HT1080 (cell line): ENCODE results near the gene COLEC12. TPM values are rescaled to one million over a fixed set of nuclear protein-coding genes. Genes with fewer than 3 reads are reported as not detected.

Experiments used
- DNase-seq: peaks from one replicate; pipeline ENCODE4 v3.0.0-alpha.2; 2015; ENCODE audit warnings: low read depth
- total RNA-seq: library from RNA; depleted of rRNA; stranded (reverse); fragments of >200 nt; shearing (Covaris generic); gene quantifications from 2 replicates; pipeline ENCODE4 v1.2.3, GENCODE V29; 2014

Gene COLEC12
- total RNA-seq, 1 experiment from 2014 or later: not detected

DNA sequence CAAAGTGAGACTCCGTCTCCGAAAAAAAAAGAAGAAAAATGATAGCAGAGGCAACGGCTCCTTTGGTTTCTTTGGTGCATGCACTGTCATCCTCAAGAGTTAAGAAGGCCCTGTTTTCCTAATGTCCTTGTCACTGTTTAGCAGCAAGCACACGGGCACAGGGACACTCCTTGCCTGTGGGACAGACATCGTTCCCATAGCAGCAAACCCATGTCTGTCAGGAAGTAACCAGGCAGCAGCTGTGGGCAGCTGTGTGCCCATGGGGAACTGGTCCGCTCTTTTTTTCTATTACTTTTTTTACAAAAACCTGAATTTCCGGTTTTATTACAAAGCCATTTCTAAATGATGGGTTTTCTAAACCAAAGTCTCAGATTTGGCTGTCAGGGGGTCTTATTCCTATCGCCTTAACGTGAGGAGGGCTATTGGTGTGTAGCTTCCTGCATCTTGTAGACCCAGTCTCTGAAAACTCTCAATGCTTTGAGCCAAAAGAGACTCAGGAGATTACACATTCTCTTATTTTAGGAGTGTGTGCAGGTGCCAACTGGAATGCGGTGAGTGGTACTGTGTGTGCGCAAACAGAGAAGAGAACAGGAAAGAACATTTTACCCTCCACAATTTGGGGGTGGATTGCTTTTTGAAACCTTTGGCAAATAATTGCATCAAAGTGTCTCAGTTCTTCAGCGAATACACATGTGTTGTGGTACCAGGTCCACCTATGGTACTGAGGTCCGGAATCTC is 109.6 kb downstream of the COLEC12 start:
- DNase-seq: no peak

DNA sequence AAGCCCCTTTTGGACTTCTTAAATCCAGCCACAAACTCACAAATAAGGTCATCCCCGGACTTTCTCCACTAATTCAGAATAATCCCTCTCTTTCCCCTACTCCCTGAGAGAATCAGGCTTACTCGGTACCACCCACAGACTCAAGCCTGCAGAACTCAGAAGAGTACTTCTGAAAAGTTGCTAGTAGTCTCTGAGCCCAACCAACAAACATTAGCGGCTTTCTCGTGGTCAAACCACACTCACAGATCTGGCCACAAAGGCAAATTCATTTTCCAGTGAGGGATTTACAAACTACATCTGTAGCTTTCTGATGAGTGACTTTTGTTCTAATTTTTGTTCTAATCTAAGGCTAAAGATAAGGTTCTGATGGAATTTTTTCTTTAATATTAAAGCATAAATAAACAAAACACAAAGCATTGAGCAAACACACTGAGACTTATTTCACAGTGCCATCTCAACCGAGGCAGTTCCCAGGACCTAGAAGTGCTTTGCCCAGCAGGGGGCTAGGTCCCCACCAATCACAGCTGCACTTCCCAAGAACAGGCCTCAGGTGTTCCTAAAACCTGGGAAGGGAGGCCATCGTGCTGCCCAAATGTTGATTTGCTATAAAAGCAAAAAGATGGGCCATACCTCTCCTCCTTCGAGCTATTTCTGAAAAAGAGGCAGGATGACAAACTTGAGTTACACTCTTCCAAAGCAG is 110.7 kb downstream of the COLEC12 start:
- no peak for DNase-seq

DNA sequence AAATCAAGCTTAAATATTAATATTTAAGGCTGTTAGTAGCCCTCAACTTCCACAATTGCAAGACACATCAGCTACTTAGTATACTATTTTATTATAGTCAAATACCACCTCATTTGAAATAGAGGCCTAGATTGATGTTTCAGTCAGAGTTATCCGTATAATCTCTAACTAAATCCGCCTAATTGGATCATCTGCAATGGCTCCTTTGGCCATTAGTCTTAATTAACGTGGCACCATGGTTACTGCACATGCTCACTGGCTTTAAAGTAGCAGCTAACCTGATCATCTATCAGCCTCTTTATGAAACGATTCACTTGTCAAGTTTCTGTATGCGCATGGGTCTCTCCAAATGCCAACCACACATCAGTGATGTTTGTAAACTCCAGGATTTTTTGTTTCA is 112.3 kb downstream of the COLEC12 start:
- no peak for DNase-seq

DNA sequence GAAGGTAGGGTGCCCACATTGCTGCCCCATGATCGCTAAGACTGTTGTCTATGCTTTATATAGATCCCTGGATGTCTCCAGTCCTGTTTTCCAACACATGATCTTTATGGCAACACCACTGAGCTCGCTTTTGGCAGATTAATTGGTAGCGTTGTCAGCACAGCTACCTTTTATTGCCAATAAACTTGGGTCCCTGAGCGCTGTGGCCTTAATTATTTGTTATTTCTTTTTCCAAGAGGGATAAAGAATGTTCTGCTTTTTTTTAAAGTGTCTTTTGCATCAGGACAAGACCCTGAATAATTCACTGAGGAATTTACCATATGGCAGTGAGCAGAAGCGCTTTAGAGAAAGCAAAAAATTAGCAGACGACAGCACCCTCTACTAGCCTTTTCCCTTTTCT is 113.5 kb downstream of the COLEC12 start:
- DNase-seq: no peak

DNA sequence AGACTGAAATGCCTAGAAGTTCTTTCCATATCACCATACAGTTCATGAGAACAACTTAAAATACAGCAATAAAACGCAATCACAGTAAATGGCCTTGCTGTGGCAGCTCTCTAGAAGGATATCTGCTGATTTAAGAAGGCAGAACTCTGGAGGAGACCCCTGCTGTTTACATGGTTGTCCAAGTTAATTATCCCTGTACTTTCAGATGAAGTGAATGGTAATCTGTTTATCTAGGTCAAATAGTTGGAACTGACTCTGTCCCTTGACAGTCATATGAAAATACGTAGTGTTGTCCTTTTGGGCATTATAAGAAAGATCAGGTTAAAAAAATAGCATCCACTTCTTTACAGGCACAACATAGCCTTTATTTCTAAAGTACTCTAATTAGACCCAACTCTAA is 115.6 kb downstream of the COLEC12 start:
- no peak for DNase-seq

DNA sequence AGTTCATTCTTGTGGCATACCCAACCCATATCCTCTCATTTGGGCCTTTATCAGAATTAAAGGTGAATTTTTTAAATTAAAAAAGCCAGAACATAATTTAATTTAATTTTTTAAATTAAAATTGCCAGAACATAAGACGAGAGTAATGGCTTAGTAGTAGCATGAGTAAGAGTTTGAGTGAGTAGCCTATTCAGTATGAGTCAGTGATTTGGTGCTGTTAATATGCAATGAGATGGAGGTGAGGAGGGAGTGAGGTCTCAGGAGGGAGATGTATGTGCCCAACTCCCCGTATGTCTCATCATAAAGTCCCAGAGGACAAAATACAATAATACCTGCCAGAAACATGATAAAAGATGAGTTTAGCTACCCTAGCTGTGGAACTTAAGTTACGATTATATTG is 117.4 kb downstream of the COLEC12 start:
- DNase-seq: no peak

DNA sequence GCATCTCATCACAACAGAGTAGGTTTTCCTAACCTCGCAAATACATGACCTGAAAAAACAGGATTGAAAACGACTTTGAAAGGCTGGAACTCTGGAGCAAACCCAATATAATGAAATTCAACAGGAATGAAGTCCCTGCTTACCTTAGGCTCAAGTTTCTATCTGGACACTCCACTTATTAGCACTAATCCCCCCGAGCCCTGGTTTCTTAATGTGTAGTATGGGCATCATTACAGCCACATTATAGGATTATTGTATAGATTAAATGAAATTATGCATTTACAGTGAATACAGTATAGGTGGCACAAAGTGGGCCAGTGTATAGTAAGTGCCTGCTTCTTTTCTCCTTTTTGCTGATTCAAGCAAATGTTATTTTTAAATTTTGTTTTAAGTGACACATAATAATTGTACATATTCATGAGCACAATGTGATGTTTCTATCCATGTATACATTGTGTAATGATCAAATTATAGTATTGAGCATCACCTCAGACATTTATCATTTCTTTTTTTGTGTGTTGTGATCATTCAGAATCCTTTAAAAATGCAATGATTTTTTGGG is 118.0 kb downstream of the COLEC12 start:
- no peak for DNase-seq

DNA sequence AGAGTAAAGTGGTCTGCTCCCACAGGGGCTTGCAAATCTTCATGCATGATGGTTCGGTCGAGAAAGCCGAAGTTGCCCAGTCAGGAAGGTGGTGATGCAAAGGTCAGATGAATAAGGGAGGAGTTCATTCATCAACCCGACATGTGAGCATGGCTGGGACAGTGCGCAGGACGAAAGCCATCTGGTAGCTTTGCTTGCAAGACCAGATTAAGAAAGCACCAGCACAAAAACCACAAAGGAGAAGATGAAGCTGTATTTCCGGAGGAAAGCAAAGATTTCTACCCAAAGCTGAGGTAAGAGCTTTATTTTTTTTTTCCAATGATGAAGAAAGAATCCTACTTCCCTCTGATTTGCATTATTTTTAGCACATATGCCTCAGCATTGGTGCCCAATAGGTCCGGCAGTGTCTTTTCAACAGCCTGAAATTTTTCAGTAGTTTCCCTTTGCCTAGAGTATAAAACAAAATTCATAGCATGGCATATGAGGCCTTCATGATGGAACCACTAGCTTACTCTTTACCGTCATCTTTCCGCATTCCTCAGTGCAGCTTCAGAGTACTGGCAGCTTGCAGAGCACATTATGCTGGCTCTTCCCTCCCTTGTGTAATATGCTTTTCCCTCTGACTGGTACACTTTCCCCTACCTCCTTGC is 120.7 kb downstream of the COLEC12 start:
- no peak for DNase-seq

DNA sequence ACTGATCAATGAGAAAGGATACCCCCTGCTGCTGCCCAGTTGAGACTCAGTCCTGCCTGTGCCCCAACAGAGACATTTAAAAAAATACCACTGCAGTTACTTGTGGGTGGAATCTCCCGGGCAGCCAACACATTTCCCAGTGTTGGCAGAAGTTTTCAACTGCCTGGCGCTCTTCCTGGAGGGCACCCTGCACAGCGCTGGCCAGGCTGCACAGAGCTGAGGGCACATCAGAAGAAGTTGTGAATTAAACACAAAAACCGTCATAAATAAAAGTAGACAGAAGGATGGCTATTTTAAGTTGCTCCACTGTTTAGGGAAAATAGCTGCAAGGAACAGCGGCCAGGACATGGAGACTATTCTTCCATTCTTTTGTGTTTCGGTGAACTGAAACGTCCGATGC is 122.4 kb downstream of the COLEC12 start:
- no peak for DNase-seq

DNA sequence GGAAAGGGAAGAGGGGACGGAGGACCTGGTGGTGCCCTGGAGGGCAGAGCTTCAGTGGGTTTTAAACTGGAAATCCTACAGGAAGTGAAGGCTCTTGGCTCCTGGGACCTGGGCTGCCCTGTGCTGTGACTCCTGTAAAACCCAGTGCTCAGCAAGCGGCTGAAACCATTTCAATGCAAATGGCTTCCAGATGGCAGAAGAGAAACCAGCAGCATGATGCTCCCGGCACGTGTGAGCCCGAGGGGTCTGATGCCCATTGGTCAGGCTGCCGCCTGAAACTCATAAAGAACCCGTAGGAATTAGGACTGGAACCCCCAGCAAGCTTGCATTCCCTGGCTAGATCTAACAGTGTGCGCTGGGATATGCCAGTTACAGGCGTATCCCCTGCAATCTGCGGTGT is 123.4 kb downstream of the COLEC12 start:
- no peak for DNase-seq

DNA sequence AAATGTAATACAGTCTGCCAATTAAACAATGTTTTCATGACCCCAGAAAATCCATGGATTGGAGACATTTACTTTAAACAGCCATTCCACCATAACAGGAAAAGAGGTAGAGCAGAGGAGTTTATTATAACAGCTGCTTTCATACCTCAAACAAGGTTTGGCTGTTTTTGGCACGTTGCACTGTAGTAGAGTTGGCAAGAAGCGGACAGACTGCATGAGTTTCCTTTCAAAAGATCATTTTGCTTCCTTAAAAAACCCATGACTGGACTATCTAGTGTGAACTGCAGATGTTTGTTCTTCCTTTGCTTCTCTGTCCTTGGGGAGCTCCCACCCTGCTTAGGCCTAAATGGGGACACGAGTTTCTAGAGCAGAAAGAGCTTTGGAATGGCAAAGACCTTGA is 124.2 kb downstream of the COLEC12 start:
- no peak for DNase-seq

DNA sequence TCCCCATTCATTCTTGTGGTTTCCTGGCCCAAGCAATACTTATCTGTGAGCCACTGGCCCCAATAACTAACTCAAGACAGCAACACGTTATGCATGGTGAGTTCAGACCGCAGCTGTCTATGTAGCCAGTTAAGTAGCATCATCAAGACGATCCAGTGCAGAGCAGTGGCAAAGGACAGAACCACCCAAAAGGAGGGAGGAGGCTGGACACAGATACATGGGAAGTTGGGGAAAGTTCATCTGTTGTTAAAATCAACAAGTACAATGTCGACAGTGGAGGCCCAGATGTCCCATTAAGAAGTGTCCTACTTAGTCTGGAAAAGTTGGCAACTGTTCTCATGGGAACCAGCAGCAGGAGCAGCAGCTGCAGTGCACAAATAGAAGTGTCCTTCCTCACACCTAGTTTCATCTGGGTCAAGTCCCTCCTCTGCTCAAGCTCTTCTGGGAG is 125.8 kb downstream of the COLEC12 start:
- no peak for DNase-seq

DNA sequence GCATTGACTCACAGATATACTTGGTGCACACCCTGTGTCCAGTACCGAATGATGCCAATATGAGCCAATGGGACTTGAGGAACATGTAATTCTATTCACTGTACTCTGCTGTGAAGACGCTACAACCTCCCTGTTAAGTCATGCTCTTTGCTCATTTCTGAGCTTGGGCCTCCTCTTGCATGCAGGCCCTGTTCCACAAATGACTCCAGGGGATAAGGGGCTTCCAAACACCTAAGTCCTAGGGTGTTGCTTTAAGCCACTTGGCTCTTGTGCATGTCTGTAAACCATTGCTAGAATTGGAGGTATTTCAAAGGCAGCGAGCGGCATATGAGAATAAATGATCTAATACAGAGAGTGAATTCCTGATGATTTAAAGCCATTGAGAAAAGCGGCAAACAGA is 126.7 kb downstream of the COLEC12 start:
- no peak for DNase-seq

DNA sequence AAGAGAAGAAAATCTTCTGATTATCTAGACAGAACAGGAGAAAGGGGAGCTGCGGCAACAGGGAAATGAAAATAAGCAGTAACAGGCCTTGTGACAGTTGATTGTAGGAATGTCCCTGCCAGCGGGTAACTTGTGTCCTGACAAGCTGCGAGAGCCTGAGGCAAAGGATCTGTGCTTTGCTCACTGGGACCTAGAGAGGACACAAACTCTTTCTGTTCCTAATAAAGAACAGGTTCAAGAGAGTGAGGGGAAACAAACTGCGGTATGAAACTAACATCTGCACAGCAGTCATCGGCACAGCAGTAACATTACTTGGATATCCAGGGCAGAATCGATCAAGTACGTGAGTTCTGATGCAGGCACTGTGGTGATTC is 128.9 kb downstream of the COLEC12 start:
- DNase-seq: no peak

DNA sequence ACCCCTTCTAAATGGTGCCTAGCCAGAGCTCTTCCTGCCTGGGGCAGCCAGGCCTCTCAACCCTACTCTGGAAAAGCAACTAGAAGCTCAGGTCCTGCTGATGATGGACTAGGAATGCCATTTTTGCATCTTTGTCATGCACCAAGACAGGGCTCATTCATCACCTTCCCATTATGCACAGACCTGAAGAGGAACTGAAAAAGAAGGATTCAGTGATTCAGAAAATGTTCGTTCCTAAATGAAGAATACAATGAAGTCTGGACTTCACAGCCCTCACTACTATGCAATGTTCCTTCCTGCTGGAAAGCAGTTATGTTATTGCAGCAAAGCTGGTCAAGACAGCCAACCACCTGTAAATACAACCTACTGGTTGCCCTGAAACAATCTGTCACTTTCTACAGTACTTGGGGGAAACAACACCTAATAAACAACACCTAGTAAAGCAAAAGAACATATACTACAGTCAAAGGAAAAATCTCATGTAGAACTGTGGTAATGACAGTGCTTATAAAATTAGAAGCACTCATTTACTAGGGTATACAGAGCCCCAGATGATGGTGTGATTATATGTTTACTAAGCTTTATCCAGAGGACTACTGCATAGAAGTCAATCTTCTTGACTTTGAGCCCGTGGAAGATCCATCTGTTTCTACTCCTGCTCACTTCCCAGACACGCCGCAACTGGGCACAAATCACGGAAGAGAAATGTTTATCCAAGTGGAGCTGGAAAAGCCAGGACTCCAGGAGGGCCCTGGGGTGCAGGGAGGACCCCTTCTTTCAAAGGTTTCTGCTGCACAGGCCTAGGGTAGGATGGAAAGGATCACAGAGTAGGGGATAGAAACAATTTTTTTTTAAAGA is 129.5 kb downstream of the COLEC12 start:
- no peak for DNase-seq

DNA sequence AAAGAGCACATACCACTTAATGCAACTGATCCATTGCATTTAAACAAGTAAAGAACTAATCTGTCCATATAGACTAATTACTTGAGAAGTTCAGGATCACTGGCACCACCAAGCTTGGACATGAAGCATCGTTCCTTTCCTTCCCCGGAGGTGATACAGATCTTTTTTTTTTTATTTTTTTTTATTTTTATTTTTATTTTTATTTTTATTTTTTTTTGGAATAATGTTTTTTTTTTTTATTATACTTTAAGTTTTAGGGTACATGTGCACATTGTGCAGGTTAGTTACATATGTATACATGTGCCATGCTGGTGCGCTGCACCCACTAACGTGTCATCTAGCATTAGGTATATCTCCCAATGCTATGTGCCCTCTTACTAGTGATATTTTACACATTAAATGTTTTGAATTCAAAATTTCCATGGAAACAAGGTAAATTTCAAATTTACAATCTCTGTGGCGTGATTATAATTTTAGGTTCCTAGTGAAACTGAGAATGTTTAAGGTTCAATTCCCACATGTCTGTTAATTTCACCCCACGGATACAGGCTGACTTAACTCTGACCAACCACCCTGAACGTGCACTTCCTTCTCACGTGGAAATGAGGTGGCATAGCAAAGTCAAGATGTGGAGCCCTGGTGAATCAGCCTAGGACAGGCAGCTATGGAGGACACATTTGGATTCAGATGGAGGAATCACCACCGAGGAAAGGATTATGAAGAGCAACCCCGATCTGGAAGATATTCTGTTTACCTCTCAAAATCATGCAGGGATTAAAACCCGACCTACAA is 131.1 kb downstream of the COLEC12 start:
- peak; percentile 34 for DNase-seq

DNA sequence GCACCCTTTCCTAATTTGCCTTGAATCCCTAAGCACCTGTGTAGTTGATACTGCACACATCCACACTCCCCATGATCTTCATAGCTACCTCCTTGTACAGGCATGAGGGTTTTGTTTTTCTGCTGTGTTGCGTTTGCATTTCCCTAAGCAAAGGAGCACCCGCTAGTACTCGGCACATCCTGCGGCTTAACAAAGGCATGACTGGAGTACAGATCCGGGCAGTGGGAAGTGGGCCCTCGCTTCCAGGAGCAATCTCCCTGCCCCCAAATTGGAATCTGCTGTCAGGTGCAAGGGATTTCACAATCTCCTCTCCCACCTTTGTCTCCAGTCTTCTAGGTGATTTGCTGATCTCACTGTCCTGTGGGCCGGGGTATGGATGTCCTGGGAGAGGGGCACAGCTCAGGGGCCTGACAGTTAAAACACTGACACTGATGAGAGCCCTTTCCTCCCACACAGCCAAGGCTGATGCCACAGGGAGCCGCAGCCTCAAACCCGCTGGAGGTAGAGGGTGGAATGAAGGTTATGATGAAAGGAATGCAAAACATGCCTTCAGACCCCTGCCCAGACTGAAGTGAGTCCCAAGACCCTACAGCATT is 133.9 kb downstream of the COLEC12 start:
- DNase-seq: no peak

DNA sequence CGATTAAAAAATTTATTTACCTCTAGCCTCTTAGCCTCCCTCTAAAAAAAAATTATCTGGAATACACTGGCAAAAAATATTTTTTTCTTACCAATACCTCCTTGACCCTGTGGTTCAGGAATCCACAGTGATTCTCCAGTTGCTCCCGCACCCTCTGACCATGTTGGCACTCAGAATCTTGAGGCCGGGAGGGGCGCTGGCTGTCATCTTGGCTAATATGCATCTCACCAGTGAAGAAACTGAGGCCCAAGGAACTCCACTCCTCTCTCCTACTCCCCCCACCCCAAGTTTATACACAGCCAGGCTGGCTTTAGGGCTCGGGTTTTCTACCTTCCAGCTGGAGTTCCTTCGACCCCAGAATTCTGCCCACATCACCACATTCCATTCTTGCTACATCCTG is 134.8 kb downstream of the COLEC12 start:
- DNase-seq: no peak

DNA sequence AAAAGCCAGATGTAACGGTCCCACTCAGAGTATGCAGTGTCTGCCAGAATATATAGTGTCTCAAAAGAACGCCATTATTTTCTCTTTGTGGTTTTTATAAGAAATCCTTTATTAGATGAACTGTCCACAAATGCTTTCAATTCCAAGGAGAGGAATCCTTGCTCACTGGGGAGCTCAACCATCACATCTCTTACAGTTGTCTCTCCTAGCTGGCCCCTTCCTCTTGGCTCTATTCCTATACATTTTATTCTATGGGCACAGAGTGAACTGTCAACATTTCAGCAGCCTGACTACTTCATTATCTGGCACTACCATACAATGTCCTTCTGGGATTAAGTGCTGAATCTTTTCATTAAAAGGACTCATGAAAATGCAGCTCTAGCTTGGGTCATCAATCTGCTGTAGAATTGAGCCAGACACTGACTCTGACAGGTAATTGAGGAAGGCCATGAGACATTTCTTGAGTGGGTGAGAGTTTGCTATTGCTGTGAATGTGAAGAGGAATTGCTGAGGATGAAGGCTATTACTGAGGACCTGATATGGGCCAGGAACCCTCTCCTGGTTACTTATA is 136.2 kb downstream of the COLEC12 start:
- no peak for DNase-seq
